Measurements from ENCODE around the gene DBNDD2.

DBNDD2 gene

GRCh38 chr20:45372241-45372640 is 35.8 kb upstream of the DBNDD2 start:
- H3K36me3 ChIP-seq (ENCODE audit: control insufficient read depth, insufficient read depth, low read length) = no peaks in the 10 kb centered on the region
- no peaks in the 10 kb centered on the region for H3K27me3 ChIP-seq (ENCODE audit: control insufficient read depth, insufficient read depth, low read length)
- H3K79me2 ChIP-seq = peaks cover 10% of the 10 kb centered on the region
- peaks cover 4% of the 10 kb centered on the region for H3K4me1 ChIP-seq
- no peak overlapping the region for H3K4me3 ChIP-seq (ENCODE audit: low read depth, low read length)
- H3K27ac ChIP-seq = no peak overlapping the region
- no peaks in the 10 kb centered on the region for H3K9me3 ChIP-seq (ENCODE audit: control insufficient read depth, low read length)
- H3K9ac ChIP-seq = no peak overlapping the region
- no peak overlapping the region for H2AFZ ChIP-seq
- no peak overlapping the region for H3K4me2 ChIP-seq (ENCODE audit: low read length)
- no peak for TF ChIP-seq CTCF (IDR thresholded peaks at IDR 0.05)

- TF ChIP-seq CTCF (IDR thresholded peaks at IDR 0.05) = no peak
- Histone ChIP-seq H3K4me3 (ENCODE audit: low read depth, low read length) (no peak overlapping the region), H3K9ac (no peak overlapping the region), H3K27ac (no peak overlapping the region), H3K4me2 (ENCODE audit: low read length) (no peak overlapping the region), H3K79me2 (peaks cover 10% of the 10 kb centered on the region), H3K36me3 (ENCODE audit: control insufficient read depth, insufficient read depth, low read length) (no peaks in the 10 kb centered on the region), H3K4me1 (peaks cover 9% of the 10 kb centered on the region), H2AFZ (peak overlapping the region; percentile 78), H3K9me3 (ENCODE audit: control insufficient read depth, low read length) (no peaks in the 10 kb centered on the region), H3K27me3 (ENCODE audit: control insufficient read depth, insufficient read depth, low read length) (no peaks in the 10 kb centered on the region)
These were observed 35.3 kb upstream of the DBNDD2 start for GRCh38 chr20:45372646-45373352.

DNA sequence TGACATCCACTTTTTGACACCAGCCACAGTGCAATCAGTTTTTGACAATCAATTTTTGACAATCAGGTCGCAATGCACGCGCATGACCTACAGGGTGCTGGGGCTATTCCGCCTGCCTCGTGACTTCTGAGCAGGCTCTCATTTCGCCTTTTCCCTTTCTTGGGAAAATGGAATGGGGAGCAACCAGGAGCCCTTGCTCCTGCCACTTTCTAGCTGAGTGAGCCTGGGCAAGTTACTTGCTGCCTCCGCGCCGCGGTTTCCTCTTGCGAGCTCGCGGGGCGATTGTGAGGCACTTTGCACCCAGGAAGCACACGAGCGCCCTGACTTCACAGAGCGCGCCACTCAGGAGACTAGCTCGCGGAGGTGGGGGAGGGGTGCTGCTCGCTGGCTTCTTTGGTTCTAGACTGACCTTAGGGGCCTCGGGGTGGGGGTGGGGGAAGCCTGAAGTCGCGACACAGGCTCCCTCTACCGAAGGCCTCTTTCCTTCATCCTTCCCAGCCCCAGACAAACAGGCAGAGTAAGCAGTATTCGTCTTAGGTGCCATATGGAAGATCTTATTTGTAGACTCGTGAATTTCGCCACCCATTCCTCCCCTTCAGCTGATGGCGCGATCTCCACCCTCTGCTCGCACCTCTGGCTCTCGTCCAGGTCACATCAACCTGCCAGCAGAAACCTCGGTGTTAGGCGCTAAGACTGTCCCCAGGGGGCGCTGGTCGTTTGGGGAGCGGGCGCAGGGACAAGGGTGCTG is 34.6 kb upstream of the DBNDD2 start:
- Histone ChIP-seq H2AFZ (peak overlapping the region; percentile 78), H3K4me3 (ENCODE audit: low read depth, low read length) (peak overlapping the region; percentile 14), H3K4me2 (ENCODE audit: low read length) (peak overlapping the region; percentile 47), H3K9me3 (ENCODE audit: control insufficient read depth, low read length) (no peaks in the 10 kb centered on the region), H3K27ac (no peak overlapping the region), H3K9ac (no peak overlapping the region), H3K27me3 (ENCODE audit: control insufficient read depth, insufficient read depth, low read length) (no peaks in the 10 kb centered on the region), H3K79me2 (peaks cover 10% of the 10 kb centered on the region), H3K36me3 (ENCODE audit: control insufficient read depth, insufficient read depth, low read length) (no peaks in the 10 kb centered on the region), H3K4me1 (peaks cover 11% of the 10 kb centered on the region)
- TF ChIP-seq CTCF (IDR thresholded peaks at IDR 0.05) = peak; percentile 95

DNA sequence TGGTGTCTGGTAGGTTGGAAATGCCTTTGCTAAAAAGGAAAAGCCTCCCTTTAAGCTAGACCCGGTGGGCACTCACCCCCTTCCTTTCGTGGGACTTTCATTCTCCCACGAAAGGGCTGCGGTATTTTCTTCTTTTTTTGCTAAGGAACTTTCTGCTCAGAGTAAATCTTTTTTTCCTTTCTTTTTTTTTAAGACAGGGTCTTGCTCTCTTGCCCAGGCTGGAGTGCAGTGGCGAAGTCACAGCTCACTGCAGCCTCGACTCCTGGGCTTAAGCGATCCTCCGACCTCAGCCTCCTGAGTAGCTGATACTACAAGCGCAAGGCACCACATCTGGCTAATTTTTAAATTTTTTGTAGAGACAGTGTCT is 34.0 kb upstream of the DBNDD2 start:
- Histone ChIP-seq H3K27me3 (ENCODE audit: control insufficient read depth, insufficient read depth, low read length) (no peaks in the 10 kb centered on the region), H3K27ac (no peak overlapping the region), H3K4me1 (peaks cover 11% of the 10 kb centered on the region), H3K36me3 (ENCODE audit: control insufficient read depth, insufficient read depth, low read length) (no peaks in the 10 kb centered on the region), H3K79me2 (peaks cover 10% of the 10 kb centered on the region), H3K9ac (no peak overlapping the region), H3K9me3 (ENCODE audit: control insufficient read depth, low read length) (no peaks in the 10 kb centered on the region), H3K4me2 (ENCODE audit: low read length) (peak overlapping the region; percentile 47), H2AFZ (peak overlapping the region; percentile 78), H3K4me3 (ENCODE audit: low read depth, low read length) (no peak overlapping the region)
- TF ChIP-seq CTCF (IDR thresholded peaks at IDR 0.05) = no peak

Data from parathyroid adenoma (tissue), 2 donors.